K562 treated with DMSO at 1 percent for 24 hours (cell line): Measurements from ENCODE around the gene TMEM117. TPM values are rescaled to one million over a fixed set of nuclear protein-coding genes. Genes with fewer than 3 reads are reported as not detected.

Experiments
- total RNA-seq: library from RNA; unstranded; fragments of 300-600 nt; gene quantifications from 2 replicates; pipeline ENCODE4 v1.2.3, GENCODE V29; 2022; ENCODE audit warnings: low read depth; ENCODE audit not compliant: insufficient read depth

The TMEM117 gene
- total RNA-seq, result 1.1 and 2.2 TPM in 2 replicates

DNA sequence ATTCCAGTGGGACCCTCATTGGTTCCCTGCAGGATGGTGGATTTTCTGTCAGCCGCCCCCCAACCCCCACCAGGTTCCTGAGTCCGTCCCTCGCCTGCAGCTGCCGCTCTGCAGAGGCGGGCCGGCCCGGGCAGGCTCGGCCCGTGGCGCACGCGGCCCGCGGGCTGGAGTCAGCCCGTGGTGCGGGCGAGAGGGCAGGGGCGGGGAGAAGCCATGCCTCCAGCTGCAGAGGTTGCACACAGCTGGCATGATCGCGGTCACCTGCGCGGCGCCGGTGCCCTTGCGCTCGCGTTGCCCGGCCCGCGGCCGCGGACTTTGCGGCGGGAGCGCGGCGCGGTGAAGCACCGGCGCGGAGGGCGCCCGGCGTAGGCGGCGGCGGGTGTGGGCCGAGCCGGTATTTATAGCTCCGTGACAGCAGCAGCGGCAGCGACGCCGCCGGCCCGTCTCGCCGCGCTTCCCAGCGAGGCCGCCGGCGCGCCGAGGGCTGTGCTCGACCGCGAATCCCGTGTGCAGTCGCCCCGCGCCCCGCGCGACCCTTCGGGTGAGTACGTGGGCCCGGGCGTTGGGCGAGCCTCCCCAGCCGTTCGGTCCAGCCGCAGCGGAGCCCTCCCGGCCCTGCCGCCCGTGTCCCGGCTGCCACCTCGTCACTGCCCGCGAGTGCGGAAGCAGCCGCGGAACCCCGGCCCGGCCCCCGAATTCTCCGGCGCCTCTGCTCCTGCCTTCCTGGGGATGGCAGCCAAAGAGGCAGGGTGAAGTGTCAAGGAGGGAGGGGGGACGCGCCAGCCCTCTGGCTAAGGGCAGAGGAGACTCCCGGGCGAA is at the start of gene TMEM117:
TSS of gene TMEM117 (plus strand) at position 426 of the 819 bp plus-strand sequence.

DNA sequence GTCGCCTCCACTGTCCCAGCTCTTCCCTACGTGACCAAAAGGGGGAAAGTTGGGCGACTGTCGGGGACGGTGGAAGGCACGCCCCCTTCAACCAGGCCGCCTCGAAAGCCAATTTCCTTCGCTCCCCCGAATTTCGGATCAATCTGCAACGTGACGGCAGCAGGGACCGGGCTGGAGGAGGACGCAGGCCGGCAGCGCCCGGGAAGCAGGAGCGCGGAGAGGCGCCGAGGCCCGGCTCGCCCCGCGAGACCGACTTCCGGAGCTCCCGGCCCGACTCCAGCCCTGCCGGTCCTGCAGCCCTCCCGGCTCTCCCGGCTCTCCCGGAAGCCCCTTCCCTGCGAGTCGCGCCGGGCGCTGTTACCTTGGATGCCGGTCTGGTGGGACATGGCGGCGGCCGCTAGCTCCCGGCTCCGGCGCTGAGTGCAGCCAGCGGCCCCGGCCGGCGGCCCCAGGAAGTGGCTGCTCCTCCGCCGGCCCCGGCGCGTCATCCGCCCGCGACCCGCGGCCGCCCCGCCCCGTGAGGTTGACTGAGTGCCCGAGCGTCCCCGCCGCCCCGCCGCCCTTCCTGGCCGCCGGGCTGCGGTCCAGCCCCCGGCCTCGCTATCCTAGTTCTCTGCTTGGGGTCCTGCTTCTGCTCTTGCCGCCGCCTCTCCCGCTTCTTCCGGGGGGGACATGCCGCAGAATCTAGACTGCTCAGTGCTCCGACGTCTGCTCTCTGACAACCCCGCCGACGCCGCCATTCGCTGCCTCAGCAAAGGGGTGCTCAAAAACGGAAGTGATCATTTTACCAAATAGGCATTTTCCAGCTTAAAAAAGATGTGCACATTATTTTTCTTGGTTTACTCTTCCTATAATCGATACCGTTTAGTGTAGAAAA is 29.8 kb upstream of the TMEM117 start, which contains the start of gene TWF1:
TSS of gene TWF1 (minus strand) at position 458 of the 877 bp plus-strand sequence. CDS start at position 386, 72 bp downstream.

Other genes with a start within 250 kb of the TMEM117 start
- 2.3 and 4.1 TPM in 2 replicates for gene PUS7L, start 77.3 kb upstream of the TMEM117 start, total RNA-seq
- 7.4 and 10.7 TPM in 2 replicates for gene IRAK4, start 77.1 kb upstream of the TMEM117 start, total RNA-seq
- gene TWF1, start 29.8 kb upstream of the TMEM117 start, total RNA-seq, result 13.1 and 17.0 TPM in 2 replicates